Measurements from ENCODE around the gene EPB41L1.

DNA sequence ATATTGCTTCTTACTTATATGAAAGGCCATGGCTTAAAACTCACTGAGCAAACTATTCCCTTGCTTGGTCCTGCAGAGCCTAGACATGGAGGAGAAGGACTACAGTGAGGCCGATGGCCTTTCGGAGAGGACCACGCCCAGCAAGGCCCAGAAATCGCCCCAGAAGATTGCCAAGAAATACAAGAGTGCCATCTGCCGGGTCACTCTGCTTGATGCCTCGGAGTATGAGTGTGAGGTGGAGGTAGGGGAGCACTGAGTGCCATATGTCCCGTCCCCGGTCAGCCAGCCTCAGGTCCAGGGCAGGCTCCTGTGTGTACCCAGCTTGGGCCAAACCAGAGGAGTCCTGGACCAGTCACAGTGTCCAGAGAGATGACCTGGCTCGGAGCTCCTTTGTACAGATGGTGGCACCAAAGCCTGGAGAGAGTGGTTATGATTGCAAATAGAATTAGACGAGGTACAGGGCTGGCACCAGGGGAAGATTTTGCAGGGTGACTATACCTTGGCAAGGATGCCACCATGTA, 21.0 kb downstream of the EPB41L1 start:
- TF ChIP-seq, protein P1, sequence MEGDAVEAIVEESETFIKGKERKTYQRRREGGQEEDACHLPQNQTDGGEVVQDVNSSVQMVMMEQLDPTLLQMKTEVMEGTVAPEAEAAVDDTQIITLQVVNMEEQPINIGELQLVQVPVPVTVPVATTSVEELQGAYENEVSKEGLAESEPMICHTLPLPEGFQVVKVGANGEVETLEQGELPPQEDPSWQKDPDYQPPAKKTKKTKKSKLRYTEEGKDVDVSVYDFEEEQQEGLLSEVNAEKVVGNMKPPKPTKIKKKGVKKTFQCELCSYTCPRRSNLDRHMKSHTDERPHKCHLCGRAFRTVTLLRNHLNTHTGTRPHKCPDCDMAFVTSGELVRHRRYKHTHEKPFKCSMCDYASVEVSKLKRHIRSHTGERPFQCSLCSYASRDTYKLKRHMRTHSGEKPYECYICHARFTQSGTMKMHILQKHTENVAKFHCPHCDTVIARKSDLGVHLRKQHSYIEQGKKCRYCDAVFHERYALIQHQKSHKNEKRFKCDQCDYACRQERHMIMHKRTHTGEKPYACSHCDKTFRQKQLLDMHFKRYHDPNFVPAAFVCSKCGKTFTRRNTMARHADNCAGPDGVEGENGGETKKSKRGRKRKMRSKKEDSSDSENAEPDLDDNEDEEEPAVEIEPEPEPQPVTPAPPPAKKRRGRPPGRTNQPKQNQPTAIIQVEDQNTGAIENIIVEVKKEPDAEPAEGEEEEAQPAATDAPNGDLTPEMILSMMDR (IDR thresholded peaks at IDR 0.05; ENCODE audit: borderline replicate concordance, extremely low read depth, low read length, poor library complexity, severe bottlenecking) = no peak
- no peak for TF ChIP-seq EZH2 (IDR thresholded peaks at IDR 0.05; ENCODE audit: borderline replicate concordance, low read depth, low read length, severe bottlenecking)

Data from DND-41 (cell line).